Lung (tissue), 12 donors: Measurements from ENCODE around the gene STAB1. TPM values are rescaled to one million over a fixed set of nuclear protein-coding genes. Genes with fewer than 3 reads are reported as not detected.

Source experiments
- ATAC-seq: fragments of 200-7000 bp; cut with Tn5 transposase; one replicate; pipeline ENCODE4 v1.9.1; 2020; ENCODE audit warnings: moderate number of reproducible peaks; ENCODE audit not compliant: insufficient read depth, low FRiP score
- DNase-seq, 3 donors: peaks; one replicate each; pipeline ENCODE4 v3.0.0-alpha.2; 2013 to 2017
- H3K27ac ChIP-seq, 2 donors: one replicate each; pipeline ENCODE4 v1.5.1; 2013; ENCODE audit warnings: mild to moderate bottlenecking in 2 of 2, moderate library complexity in 2 of 2, control low read depth in 1 of 2, inconsistent platforms in 1 of 2, low read depth in 1 of 2, low read length in 1 of 2
- H3K27me3 ChIP-seq, 3 donors: one replicate each; pipeline ENCODE4 v1.5.1; 2013; ENCODE audit warnings: low read length in 2 of 3; ENCODE audit not compliant: control insufficient read depth in 3 of 3, insufficient read depth in 3 of 3
- H3K36me3 ChIP-seq, 4 donors: one replicate each; pipeline ENCODE4 v1.5.1; 2013; ENCODE audit warnings: low read length in 4 of 4, mild to moderate bottlenecking in 1 of 4, moderate library complexity in 1 of 4; ENCODE audit not compliant: control insufficient read depth in 4 of 4, insufficient read depth in 4 of 4
- H3K4me1 ChIP-seq, 5 donors: one replicate each; pipeline ENCODE4 v1.5.1; 2013; ENCODE audit warnings: low read length in 5 of 5, mild to moderate bottlenecking in 2 of 5, moderate library complexity in 1 of 5; ENCODE audit not compliant: control insufficient read depth in 5 of 5, insufficient read depth in 5 of 5
- H3K4me3 ChIP-seq: one replicate; pipeline ENCODE4 v1.5.1; 2013; ENCODE audit warnings: mild to moderate bottlenecking, control low read depth, moderate library complexity
- H3K9ac ChIP-seq, 2 donors: one replicate each; pipeline ENCODE4 v1.5.1; 2013; ENCODE audit warnings: low read length in 2 of 2, control low read depth in 1 of 2; ENCODE audit not compliant: insufficient read depth in 1 of 2
- H3K9me3 ChIP-seq, 4 donors: one replicate each; pipeline ENCODE4 v1.5.1; 2013; ENCODE audit warnings: low read length in 3 of 4, mild to moderate bottlenecking in 1 of 4, moderate library complexity in 1 of 4; ENCODE audit not compliant: control insufficient read depth in 4 of 4, insufficient read depth in 3 of 4
- WGBS, 2 donors: extraction: QIAGEN DNeasy Blood & Tissue Kit; methylation state at CpG; one replicate each; pipeline ENCODE4 v1.1.7; 2013; 5-methylcytosine and 5-hydroxymethylcytosine counted together
- polyA plus RNA-seq, 2 donors: library from polyadenylated mRNA; stranded (reverse); fragments of 200-250 nt; gene quantifications; one replicate each; pipeline ENCODE4 v1.2.1, GENCODE V29; 2013
- total RNA-seq, 2 donors: library from RNA; depleted of rRNA in 1 of 2; stranded (reverse); fragments of >200 nt in 1 of 2; gene quantifications; one replicate each; pipeline ENCODE4 v1.2.1, GENCODE V29; 2014 to 2021
- TF ChIP-seq, protein P1 (sequence below): IDR thresholded peaks from 2 replicates; pipeline ENCODE4 v1.5.1; 2012; ENCODE audit warnings: mild to moderate bottlenecking; ENCODE audit errors: control extremely low read depth, extremely low read depth
- donor health status: control.
- donor health status: control.
- donor health status: Bipolar disorder and iron deficiency.
- donor health status: healthy.
- donor health status: DM: yes; HTN: yes; CAD: no.

STAB1 gene
- total and polyA plus RNA-seq, 4 donors = 53.1 to 220 (median 193) TPM

DNA sequence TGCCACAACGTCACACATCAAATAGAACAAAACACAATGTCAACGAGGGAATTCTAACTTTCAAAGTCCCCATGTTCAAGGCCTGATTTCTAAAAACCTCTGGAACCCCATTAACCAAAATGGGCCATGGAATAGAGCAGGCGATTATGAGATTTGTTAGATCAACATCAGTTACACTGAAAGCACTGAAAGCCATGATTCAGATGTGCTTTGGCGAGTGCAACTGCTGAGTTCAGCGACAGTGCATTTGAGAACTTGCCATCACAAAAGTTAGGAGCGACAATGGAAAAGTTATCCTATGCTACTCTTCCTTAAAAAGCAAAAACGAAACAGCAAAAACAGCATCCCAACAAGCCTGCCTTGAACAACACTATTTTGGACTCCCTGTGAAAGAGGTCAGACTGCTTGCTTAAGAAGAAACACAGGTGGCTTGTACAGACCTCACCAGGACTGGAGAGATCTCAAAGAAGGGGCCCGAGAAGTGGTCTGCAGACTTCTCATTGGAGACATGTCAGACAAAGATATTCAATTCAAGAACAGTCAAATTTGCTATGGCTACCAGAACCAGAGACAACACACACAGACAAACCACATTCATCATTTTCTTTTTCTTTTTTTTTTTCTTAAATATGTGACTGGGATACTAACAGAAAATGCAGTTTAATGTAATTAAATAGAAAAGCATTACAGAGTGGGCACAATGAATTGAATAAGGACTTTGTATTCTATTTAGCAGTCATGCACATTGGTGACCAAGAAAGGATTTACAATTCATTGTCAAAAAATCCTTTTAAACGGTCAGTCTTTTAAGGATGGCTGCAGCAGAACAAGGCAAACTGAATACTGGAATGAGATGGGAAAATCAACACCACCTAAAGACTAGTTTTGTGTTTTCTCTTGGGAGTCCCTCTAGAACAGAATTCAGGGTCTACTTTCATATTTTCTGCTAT is 62.1 kb downstream of the STAB1 start:
- Histone ChIP-seq H3K27me3 (no peaks in the 10 kb centered on the region), H3K9me3 (no peaks in the 10 kb centered on the region), H3K4me1 (peaks cover 0 to 7% (median 0%) of the 10 kb centered on the region in 5 donors), H3K27ac (no peak overlapping the region), H3K4me3 (no peak overlapping the region), H3K36me3 (peaks cover 22 to 43% (median 31%) of the 10 kb centered on the region in 4 donors), H3K9ac (no peak overlapping the region)
- DNase-seq (no peak), ATAC-seq (no peak)
- 91 to 92% methylated on average over 9 of the region's 9 CpGs for WGBS, 2 donors
- TF ChIP-seq, protein P1, sequence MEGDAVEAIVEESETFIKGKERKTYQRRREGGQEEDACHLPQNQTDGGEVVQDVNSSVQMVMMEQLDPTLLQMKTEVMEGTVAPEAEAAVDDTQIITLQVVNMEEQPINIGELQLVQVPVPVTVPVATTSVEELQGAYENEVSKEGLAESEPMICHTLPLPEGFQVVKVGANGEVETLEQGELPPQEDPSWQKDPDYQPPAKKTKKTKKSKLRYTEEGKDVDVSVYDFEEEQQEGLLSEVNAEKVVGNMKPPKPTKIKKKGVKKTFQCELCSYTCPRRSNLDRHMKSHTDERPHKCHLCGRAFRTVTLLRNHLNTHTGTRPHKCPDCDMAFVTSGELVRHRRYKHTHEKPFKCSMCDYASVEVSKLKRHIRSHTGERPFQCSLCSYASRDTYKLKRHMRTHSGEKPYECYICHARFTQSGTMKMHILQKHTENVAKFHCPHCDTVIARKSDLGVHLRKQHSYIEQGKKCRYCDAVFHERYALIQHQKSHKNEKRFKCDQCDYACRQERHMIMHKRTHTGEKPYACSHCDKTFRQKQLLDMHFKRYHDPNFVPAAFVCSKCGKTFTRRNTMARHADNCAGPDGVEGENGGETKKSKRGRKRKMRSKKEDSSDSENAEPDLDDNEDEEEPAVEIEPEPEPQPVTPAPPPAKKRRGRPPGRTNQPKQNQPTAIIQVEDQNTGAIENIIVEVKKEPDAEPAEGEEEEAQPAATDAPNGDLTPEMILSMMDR = no peak

DNA sequence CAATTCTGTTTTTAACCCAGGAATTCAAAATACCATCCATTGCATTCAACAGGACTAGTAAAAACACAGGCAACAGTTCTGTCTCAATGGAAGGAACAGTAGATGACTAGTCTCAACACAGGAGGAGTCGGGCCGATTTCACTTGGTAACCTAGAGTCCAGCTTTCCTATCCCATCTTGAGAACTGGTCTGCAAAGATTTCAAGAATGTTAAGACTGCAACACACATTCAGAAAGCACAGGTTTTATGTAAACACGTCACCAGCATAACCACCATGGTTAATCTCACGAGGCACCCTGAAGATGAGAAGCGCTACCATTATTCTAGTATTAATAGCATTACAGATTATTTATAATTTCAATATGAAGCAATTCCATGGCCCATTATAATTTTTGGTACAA is 63.3 kb downstream of the STAB1 start:
- Histone ChIP-seq H3K27ac (no peak overlapping the region), H3K9me3 (no peaks in the 10 kb centered on the region), H3K27me3 (no peaks in the 10 kb centered on the region), H3K9ac (no peak overlapping the region), H3K36me3 (peaks cover 25 to 44% (median 29%) of the 10 kb centered on the region in 4 donors), H3K4me1 (peaks cover 0 to 7% (median 0%) of the 10 kb centered on the region in 5 donors), H3K4me3 (no peak overlapping the region)
- WGBS, 2 donors = 91 to 96% methylated on average over 5 of the region's 5 CpGs
- ATAC-seq (no peak), DNase-seq (no peak)
- TF ChIP-seq, protein P1 = no peak

DNA sequence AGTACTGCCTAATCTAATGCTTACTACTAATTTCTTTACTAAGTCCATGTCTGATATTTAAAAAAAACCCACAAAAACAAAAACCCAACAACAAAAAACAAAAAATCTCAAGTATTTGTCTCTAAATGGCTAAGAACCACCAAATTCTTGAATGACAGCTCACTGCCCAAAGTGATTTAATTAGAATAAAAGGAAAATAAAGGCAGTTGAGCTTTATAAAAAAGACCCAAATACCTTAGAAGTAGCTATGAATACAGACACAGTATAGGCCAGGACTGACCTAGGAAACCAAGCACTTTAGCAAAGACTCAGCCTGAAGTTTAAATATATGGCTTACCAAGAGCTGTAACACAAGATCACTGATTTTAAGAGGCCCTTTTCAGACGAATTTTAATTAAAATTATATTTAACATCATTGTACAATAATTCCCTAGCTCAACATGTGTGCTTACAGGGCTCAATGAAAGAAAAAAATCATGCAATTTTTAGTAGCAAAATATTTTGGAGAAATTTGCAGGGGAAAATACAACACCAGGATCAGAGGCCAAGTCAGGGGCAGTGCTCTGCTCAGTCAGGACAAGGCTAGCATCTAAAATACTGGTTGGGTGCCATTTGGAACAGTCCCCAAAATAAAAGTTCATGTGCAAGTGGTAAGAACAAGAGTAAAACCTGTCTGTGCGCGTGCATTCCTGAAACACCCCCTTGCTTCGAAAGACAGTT is 66.0 kb downstream of the STAB1 start:
- TF ChIP-seq, protein P1 = no peak

More for the DNA sequence above, 66.0 kb downstream of the STAB1 start:
- WGBS, 2 donors = 72 to 78% methylated on average over 4 of the region's 4 CpGs
- no peak overlapping the region for H3K9ac ChIP-seq
- no peaks in the 10 kb centered on the region for H3K9me3 ChIP-seq
- H3K27me3 ChIP-seq = no peaks in the 10 kb centered on the region
- H3K4me1 ChIP-seq = peaks cover 0 to 1% (median 0%) of the 10 kb centered on the region in 5 donors
- peaks cover 18 to 40% (median 34%) of the 10 kb centered on the region in 4 donors for H3K36me3 ChIP-seq
- DNase-seq = no peak
- no peak overlapping the region for H3K27ac ChIP-seq
- no peak overlapping the region for H3K4me3 ChIP-seq
- no peak for ATAC-seq
